ENCODE data around the gene STPG4. TPM values are rescaled to one million over a fixed set of nuclear protein-coding genes. Genes with fewer than 3 reads are reported as not detected.
A peak's percentile ranks its signal among the peaks of the same experiment; 100 is the strongest.

STPG4 gene
- total and polyA plus RNA-seq, 2 of the 8 experiments (the other 6 are each of a cell fraction or from before 2014, with no cell fraction given) = 0.28 TPM; not detected in 1

DNA sequence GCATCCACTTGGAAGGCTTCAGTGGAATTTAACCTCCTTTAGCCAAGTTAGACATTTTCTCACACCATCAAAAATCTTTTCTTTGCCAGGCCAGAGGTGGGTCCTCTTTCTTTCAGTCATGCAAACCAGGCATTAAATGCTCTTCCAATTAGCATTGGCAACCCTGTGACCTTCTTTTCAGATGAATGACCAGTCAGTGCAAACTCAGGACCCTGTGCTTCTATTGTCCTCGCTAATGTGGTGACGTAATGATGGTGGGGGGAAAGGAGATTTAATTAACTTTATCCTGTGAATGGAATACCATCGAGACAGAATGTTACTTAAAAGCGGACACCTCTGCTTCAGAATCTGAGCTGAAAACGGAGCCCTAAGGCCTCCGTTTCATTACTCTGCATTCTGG is 23.2 kb upstream of the STPG4 start:
- no peak overlapping the region for H3K56ac ChIP-seq (replicated peaks; ENCODE audit: insufficient read length, low read depth, low read length)
- DNase-seq (ENCODE audit: low read depth in 1 of 2, low spot score in 2 of 2) = no peak
- FAIRE-seq = no peak

More for the DNA sequence above, 23.2 kb upstream of the STPG4 start:
- Histone ChIP-seq H2BK5ac (ENCODE audit: low read depth, low read length) (no peak overlapping the region), H3K9me3 (ENCODE audit: insufficient read depth in 2 of 2, low read depth in 1 of 2, low read length in 1 of 2) (no peaks in the 10 kb centered on the region), H2BK120ac (replicated peaks; ENCODE audit: low read depth, low read length) (no peak overlapping the region), H3K23me2 (ENCODE audit: low read depth, low read length) (peaks cover 6% of the 10 kb centered on the region), H4K5ac (ENCODE audit: insufficient read length, low read depth, low read length) (no peak overlapping the region), H3K79me2 (ENCODE audit: control insufficient read depth in 1 of 2, insufficient read depth in 2 of 2, low read length in 2 of 2) (peaks cover 21 to 29% of the 10 kb centered on the region in 2 experiments), H2AFZ (ENCODE audit: low read length) (no peak overlapping the region), H3K18ac (ENCODE audit: extremely low read depth, low read length) (peak overlapping the region; percentile 22; the same call in 1 of the 2 replicates), H2BK20ac (ENCODE audit: low read length) (no peak overlapping the region), H3K4me3 (ENCODE audit: extremely low read depth in 1 of 4, insufficient read depth in 2 of 4, low read depth in 3 of 4, low read length in 4 of 4) (no peak overlapping the region; a peak in 1 of 8 replicates), H2BK12ac (ENCODE audit: low read depth, low read length) (0 out of 2 replicates have a peak overlapping the region, but pooled peaks have one; percentile 22), H2BK15ac (ENCODE audit: low read length) (no peak overlapping the region), H3K27me3 (replicated peaks in 1 of 4; ENCODE audit: control insufficient read depth in 3 of 4, extremely low read depth in 1 of 4, insufficient read depth in 3 of 4, low read length in 3 of 4) (no peaks in the 10 kb centered on the region; a peak in 2 of 7 replicates), H3K4ac (replicated peaks; ENCODE audit: insufficient read length, low read depth, low read length) (no peak overlapping the region), H3K79me1 (ENCODE audit: low read depth, low read length) (no peaks in the 10 kb centered on the region), H3K36me3 (ENCODE audit: control insufficient read depth in 2 of 4, insufficient read depth in 4 of 4, low read length in 3 of 4) (peaks cover 0 to 5% (median 0%) of the 10 kb centered on the region in 4 experiments; a peak in 1 of 8 replicates), H3K4me1 (replicated peaks in 1 of 4; ENCODE audit: control insufficient read depth in 3 of 4, insufficient read depth in 4 of 4, low read length in 3 of 4) (peaks cover 6 to 18% (median 15%) of the 10 kb centered on the region in 4 experiments; a peak in 6 of 7 replicates), H3K9ac (replicated peaks in 1 of 4; ENCODE audit: extremely low read depth in 1 of 4, low read depth in 3 of 4, low read length in 3 of 4) (0 out of 7 replicates have a peak overlapping the region, but pooled peaks of 1 of the 4 experiments have one; percentile 13), H3K27ac (ENCODE audit: low read depth, low read length) (no peak overlapping the region), H3K14ac (ENCODE audit: insufficient read length) (no peak overlapping the region), H4K8ac (ENCODE audit: extremely low read depth, insufficient read depth, low read length) (no peak overlapping the region), H4K91ac (replicated peaks; ENCODE audit: insufficient read length, low read length) (no peak overlapping the region), H3K23ac (ENCODE audit: insufficient read length) (no peak overlapping the region), H3K4me2 (ENCODE audit: insufficient read depth in 1 of 2, low read depth in 2 of 2, low read length in 2 of 2) (peak overlapping the region; percentile 2 to 51), H4K20me1 (replicated peaks in 1 of 2; ENCODE audit: control insufficient read depth in 1 of 2, insufficient read depth in 2 of 2, low read length in 2 of 2) (peaks cover 13 to 19% of the 10 kb centered on the region in 2 experiments), H2AK5ac (ENCODE audit: low read depth, low read length) (no peak overlapping the region)
- TF ChIP-seq EP300 (IDR thresholded peaks at IDR 0.05; ENCODE audit: borderline replicate concordance in 1 of 2, low read depth in 2 of 2, low read length in 2 of 2) (no peak), RFX5 (IDR thresholded peaks at IDR 0.05; ENCODE audit: borderline replicate concordance, low read depth, low read length) (no peak), FOSL1 (IDR thresholded peaks at IDR 0.05; ENCODE audit: insufficient read depth, low read depth, low read length) (no peak), SIN3A (conservative IDR thresholded peaks at IDR 0.05 in 1 of 2, IDR thresholded peaks at IDR 0.05 in 1 of 2; ENCODE audit: low read depth in 1 of 2, low read length in 2 of 2) (no peak), SP4 (IDR thresholded peaks at IDR 0.05; ENCODE audit: low read length) (no peak), RXRA (IDR thresholded peaks at IDR 0.05; ENCODE audit: insufficient read depth, low read depth, low read length) (no peak), SAP30 (IDR thresholded peaks at IDR 0.05; ENCODE audit: insufficient read depth, insufficient replicate concordance, low read length) (no peak)
- WGBS, 2 experiments (ENCODE audit: extremely low coverage in 1 of 2, insufficient coverage in 1 of 2, insufficient read length in 1 of 2, insufficient replicate concordance in 2 of 2, low coverage in 1 of 2, low lambda C conversion rate in 2 of 2, missing lambda C conversion rate in 1 of 2) = 39% methylated on average over 6 of the region's 6 CpGs; no CpG with 5 or more reads in 1 of the 2 experiments
- POLR2A ChIA-PET (ENCODE audit: partially characterized antibody) = interaction anchor here (0.8 to 1.7 kb wide), 4 partner anchors 53 to 87 kb away, joined by 3 to 5 read pairs (median 4); no protein-coding TSS in a partner anchor
- CTCF ChIA-PET (ENCODE audit: partially characterized antibody) = interaction anchor here (0.6 to 2.0 kb wide), 4 partner anchors 84 to 145 kb away, joined by 3 to 6 read pairs (median 4); no protein-coding TSS in a partner anchor

All from H1 (cell line).